Liver (tissue), 9 donors: ENCODE results near the gene IL21R. TPM values are rescaled to one million over a fixed set of nuclear protein-coding genes. Genes with fewer than 3 reads are reported as not detected.

ENCODE experiments used
- DNase-seq: peaks from one replicate; pipeline ENCODE4 v3.0.0-alpha.2; 2017; ENCODE audit warnings: low spot score
- H3K27ac ChIP-seq, 2 donors: one replicate each; pipeline ENCODE4 v1.7.0; 2013; ENCODE audit warnings: inconsistent platforms in 2 of 2, low read length in 2 of 2, control low read depth in 1 of 2, low read depth in 1 of 2, mild to moderate bottlenecking in 1 of 2
- H3K27me3 ChIP-seq, 4 donors: one replicate each; pipeline versions ENCODE4 v1.6.1 to v1.7.0; 2013; ENCODE audit warnings: low read length in 3 of 4, inconsistent platforms in 1 of 4, mild to moderate bottlenecking in 1 of 4, moderate library complexity in 1 of 4; ENCODE audit not compliant: control insufficient read depth in 4 of 4, insufficient read depth in 4 of 4
- H3K36me3 ChIP-seq, 4 donors: one replicate each; pipeline versions ENCODE4 v1.6.1 to v1.7.0; 2013; ENCODE audit warnings: low read length in 3 of 4, mild to moderate bottlenecking in 3 of 4, low read depth in 1 of 4, moderate library complexity in 1 of 4; ENCODE audit not compliant: control insufficient read depth in 4 of 4, insufficient read depth in 3 of 4
- H3K4me1 ChIP-seq, 4 donors: one replicate each; pipeline versions ENCODE4 v1.6.1 to v1.7.0; 2013; ENCODE audit warnings: low read length in 3 of 4, mild to moderate bottlenecking in 3 of 4, moderate library complexity in 1 of 4; ENCODE audit not compliant: control insufficient read depth in 4 of 4, insufficient read depth in 4 of 4
- H3K4me3 ChIP-seq, 3 donors: one replicate each; pipeline versions ENCODE4 v1.6.1 to v1.7.0; 2013; ENCODE audit warnings: low read length in 3 of 3, control low read depth in 1 of 3, low read depth in 1 of 3, mild to moderate bottlenecking in 1 of 3
- H3K9ac ChIP-seq, 2 donors: one replicate each; pipeline ENCODE4 v1.7.0; 2013; ENCODE audit warnings: low read length in 2 of 2, mild to moderate bottlenecking in 2 of 2, moderate library complexity in 2 of 2, control low read depth in 1 of 2, low read depth in 1 of 2
- H3K9me3 ChIP-seq, 4 donors: one replicate each; pipeline versions ENCODE4 v1.6.1 to v1.7.0; 2013; ENCODE audit warnings: low read length in 3 of 4; ENCODE audit not compliant: control insufficient read depth in 4 of 4
- EGR1 ChIP-seq, 2 donors: IDR thresholded peaks; 2 replicates each; pipeline ENCODE4 v1.6.1; 2016 to 2018; ENCODE audit warnings: antibody characterized with exemption in 2 of 2, low read depth in 2 of 2
- FOXA1 ChIP-seq: IDR thresholded peaks from 2 replicates; pipeline ENCODE4 v1.6.1; 2016; ENCODE audit warnings: antibody characterized with exemption
- FOXA2 ChIP-seq: IDR thresholded peaks from 2 replicates; pipeline ENCODE4 v1.6.1; 2016; ENCODE audit warnings: antibody characterized with exemption
- GABPA ChIP-seq, 2 donors: IDR thresholded peaks in 1 of 2; conservative IDR thresholded peaks in 1 of 2; 2 replicates each; pipeline ENCODE4 v1.6.1; 2016; ENCODE audit warnings: antibody characterized with exemption in 2 of 2, mild to moderate bottlenecking in 1 of 2, moderate library complexity in 1 of 2
- JUND ChIP-seq, 2 donors: IDR thresholded peaks; 2 replicates each; pipeline ENCODE4 v1.6.1; 2016; ENCODE audit warnings: antibody characterized with exemption in 2 of 2
- NR2F2 ChIP-seq: IDR thresholded peaks from 2 replicates; pipeline ENCODE4 v1.6.1; 2016; ENCODE audit warnings: antibody characterized with exemption
- RAD21 ChIP-seq, 2 donors: IDR thresholded peaks; 2 replicates each; pipeline ENCODE4 v1.6.1; 2016; ENCODE audit warnings: antibody characterized with exemption in 2 of 2, mild to moderate bottlenecking in 2 of 2
- RXRA ChIP-seq, 2 donors: IDR thresholded peaks; 2 replicates each; pipeline ENCODE4 v1.6.1; 2017 to 2018; ENCODE audit warnings: antibody characterized with exemption in 2 of 2, mild to moderate bottlenecking in 1 of 2
- TAF1 ChIP-seq: conservative IDR thresholded peaks from 2 replicates; pipeline ENCODE4 v1.6.1; 2016; ENCODE audit warnings: antibody characterized with exemption, mild to moderate bottlenecking
- YY1 ChIP-seq: IDR thresholded peaks from 2 replicates; pipeline ENCODE4 v1.6.1; 2016; ENCODE audit warnings: antibody characterized with exemption, mild to moderate bottlenecking
- WGBS: extraction: QIAGEN DNeasy Blood & Tissue Kit; methylation state at CpG from one replicate; pipeline ENCODE4 v1.1.7; 2013; 5-methylcytosine and 5-hydroxymethylcytosine counted together
- polyA plus RNA-seq, 2 donors: library from polyadenylated mRNA; stranded (reverse) in 1 of 2; unstranded in 1 of 2; fragments of 200-250 nt in 1 of 2; fragments of >200 nt in 1 of 2; fragmentation: Nextera tagmentation in 1 of 2; extraction: Ambion mirVana in 1 of 2; gene quantifications; one replicate each; pipeline versions ENCODE4 v1.2.1 to v1.2.3, GENCODE V29; 2013 to 2015
- total RNA-seq, 2 donors: library from RNA; depleted of rRNA; stranded (reverse); fragments of >200 nt; gene quantifications; one replicate each; pipeline ENCODE4 v1.2.3, GENCODE V29; 2014
- TF ChIP-seq, protein P1 (sequence below): fragments of 150-350 bp; IDR thresholded peaks from 2 replicates; pipeline ENCODE4 v1.5.1; 2017; ENCODE audit warnings: improper control_type of control experiment, low read depth, low read length; ENCODE audit not compliant: missing input control
- TF ChIP-seq, protein P2 (sequence below): IDR thresholded peaks from 2 replicates; pipeline ENCODE4 v1.6.1; 2016; ENCODE audit warnings: antibody characterized with exemption, mild to moderate bottlenecking
- TF ChIP-seq, protein P3 (sequence below): IDR thresholded peaks from 2 replicates; pipeline ENCODE4 v1.6.1; 2016; ENCODE audit warnings: antibody characterized with exemption
- donor health status: healthy.
- donor health status: healthy.
- donor health status: healthy.
- donor health status: healthy.
- donor health status: healthy.

The IL21R gene
- total and polyA plus RNA-seq, 4 donors: 0.19 to 0.84 (median 0.39) TPM

DNA sequence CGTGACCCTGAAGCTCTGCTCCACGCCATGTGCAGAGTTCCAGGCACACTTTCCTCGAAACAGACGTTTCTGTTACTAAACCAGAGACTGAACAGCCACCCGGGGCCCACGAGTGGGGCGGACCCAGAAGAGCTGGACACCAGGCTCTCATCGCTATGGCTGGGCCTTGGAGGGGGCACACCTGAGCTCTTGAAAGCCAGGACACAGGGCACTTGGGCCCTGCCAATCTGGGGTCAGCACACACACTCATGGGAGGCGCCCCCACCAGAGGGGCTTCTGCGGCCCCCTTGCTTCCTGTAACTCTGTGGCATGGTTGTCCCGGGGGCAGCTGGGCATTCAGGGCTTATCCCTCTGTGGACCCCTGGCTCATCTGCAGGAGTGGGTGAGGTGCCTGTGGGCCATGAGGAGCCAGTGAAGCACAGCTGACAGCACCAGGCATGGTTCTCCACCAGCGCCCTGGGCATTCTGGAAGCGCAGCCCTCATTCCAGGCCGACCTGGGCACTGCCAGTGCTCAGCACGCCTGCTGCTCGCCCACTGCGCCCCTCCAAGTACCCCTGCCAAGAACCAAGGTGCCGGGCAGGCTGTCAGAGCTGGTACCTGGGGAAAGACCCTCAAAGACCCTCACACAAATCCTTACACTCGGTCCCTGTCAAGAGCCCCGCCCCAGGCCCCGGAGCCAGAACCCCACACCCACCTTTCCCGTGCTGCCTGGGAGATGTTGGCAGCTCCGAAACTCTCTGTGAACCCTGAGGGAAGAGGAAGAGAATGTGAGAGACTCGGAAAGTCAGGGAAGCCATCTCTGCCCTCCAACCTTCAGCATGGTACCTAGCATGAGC is 61.1 kb downstream of the IL21R start:
- no peak overlapping the region for H3K9ac ChIP-seq
- H3K27ac ChIP-seq: no peak overlapping the region
- TF ChIP-seq, protein P1, sequence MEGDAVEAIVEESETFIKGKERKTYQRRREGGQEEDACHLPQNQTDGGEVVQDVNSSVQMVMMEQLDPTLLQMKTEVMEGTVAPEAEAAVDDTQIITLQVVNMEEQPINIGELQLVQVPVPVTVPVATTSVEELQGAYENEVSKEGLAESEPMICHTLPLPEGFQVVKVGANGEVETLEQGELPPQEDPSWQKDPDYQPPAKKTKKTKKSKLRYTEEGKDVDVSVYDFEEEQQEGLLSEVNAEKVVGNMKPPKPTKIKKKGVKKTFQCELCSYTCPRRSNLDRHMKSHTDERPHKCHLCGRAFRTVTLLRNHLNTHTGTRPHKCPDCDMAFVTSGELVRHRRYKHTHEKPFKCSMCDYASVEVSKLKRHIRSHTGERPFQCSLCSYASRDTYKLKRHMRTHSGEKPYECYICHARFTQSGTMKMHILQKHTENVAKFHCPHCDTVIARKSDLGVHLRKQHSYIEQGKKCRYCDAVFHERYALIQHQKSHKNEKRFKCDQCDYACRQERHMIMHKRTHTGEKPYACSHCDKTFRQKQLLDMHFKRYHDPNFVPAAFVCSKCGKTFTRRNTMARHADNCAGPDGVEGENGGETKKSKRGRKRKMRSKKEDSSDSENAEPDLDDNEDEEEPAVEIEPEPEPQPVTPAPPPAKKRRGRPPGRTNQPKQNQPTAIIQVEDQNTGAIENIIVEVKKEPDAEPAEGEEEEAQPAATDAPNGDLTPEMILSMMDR: no peak
- TF ChIP-seq RXRA (IDR thresholded peaks at IDR 0.05) (no peak), GABPA (IDR thresholded peaks at IDR 0.05 in 1 of 2, conservative IDR thresholded peaks at IDR 0.05 in 1 of 2) (no peak), YY1 (no peak), FOXA1 (no peak), TAF1 (no peak), EGR1 (IDR thresholded peaks at IDR 0.05; ENCODE audit: low read depth in 2 of 2) (no peak), RAD21 (IDR thresholded peaks at IDR 0.05) (no peak), NR2F2 (no peak), FOXA2 (no peak), JUND (IDR thresholded peaks at IDR 0.05) (no peak)
- TF ChIP-seq, protein P2, sequence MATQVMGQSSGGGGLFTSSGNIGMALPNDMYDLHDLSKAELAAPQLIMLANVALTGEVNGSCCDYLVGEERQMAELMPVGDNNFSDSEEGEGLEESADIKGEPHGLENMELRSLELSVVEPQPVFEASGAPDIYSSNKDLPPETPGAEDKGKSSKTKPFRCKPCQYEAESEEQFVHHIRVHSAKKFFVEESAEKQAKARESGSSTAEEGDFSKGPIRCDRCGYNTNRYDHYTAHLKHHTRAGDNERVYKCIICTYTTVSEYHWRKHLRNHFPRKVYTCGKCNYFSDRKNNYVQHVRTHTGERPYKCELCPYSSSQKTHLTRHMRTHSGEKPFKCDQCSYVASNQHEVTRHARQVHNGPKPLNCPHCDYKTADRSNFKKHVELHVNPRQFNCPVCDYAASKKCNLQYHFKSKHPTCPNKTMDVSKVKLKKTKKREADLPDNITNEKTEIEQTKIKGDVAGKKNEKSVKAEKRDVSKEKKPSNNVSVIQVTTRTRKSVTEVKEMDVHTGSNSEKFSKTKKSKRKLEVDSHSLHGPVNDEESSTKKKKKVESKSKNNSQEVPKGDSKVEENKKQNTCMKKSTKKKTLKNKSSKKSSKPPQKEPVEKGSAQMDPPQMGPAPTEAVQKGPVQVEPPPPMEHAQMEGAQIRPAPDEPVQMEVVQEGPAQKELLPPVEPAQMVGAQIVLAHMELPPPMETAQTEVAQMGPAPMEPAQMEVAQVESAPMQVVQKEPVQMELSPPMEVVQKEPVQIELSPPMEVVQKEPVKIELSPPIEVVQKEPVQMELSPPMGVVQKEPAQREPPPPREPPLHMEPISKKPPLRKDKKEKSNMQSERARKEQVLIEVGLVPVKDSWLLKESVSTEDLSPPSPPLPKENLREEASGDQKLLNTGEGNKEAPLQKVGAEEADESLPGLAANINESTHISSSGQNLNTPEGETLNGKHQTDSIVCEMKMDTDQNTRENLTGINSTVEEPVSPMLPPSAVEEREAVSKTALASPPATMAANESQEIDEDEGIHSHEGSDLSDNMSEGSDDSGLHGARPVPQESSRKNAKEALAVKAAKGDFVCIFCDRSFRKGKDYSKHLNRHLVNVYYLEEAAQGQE: no peak
- TF ChIP-seq, protein P3, sequence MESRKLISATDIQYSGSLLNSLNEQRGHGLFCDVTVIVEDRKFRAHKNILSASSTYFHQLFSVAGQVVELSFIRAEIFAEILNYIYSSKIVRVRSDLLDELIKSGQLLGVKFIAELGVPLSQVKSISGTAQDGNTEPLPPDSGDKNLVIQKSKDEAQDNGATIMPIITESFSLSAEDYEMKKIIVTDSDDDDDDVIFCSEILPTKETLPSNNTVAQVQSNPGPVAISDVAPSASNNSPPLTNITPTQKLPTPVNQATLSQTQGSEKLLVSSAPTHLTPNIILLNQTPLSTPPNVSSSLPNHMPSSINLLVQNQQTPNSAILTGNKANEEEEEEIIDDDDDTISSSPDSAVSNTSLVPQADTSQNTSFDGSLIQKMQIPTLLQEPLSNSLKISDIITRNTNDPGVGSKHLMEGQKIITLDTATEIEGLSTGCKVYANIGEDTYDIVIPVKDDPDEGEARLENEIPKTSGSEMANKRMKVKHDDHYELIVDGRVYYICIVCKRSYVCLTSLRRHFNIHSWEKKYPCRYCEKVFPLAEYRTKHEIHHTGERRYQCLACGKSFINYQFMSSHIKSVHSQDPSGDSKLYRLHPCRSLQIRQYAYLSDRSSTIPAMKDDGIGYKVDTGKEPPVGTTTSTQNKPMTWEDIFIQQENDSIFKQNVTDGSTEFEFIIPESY: no peak
- WGBS: 93% methylated on average over 24 of the region's 24 CpGs
- no peak overlapping the region for H3K4me3 ChIP-seq
- peaks cover 13 to 71% (median 33%) of the 10 kb centered on the region in 4 donors for H3K36me3 ChIP-seq
- H3K27me3 ChIP-seq: no peaks in the 10 kb centered on the region
- no peak for DNase-seq
- no peaks in the 10 kb centered on the region for H3K4me1 ChIP-seq
- no peaks in the 10 kb centered on the region for H3K9me3 ChIP-seq
